ENCODE data around the gene TRIM75.
"Not testable (repeated sequence)": the region's sequence is repeated elsewhere in the genome, so short reads cannot be mapped to it uniquely, and the experiment has no call there.

The TRIM75 gene

DNA sequence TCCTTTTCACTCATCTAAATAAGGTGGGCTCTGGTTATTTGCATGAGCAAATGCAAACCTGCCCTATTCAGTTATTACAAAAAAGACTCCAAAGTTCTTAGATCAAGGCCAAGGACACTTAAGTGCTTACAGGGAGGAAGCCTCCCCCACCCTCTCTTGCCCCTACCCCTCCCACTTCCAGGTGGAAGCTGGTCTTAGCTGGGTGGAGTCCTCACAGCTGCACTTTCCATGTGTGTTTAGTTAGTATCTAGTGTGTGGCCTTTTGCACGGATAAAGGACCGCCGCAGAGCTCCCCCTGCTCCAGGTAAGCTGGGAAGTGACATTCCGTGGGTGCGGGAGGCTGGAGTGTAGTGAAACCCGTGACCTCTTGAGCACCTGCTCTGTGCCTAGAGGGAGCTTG lies at the start of gene TRIM75:
TSS of gene TRIM75 (plus strand) at position 222 of the 400 bp plus-strand sequence. CDS start 5,282 bp downstream, outside the sequence.
- DNase-seq: no peak

DNA sequence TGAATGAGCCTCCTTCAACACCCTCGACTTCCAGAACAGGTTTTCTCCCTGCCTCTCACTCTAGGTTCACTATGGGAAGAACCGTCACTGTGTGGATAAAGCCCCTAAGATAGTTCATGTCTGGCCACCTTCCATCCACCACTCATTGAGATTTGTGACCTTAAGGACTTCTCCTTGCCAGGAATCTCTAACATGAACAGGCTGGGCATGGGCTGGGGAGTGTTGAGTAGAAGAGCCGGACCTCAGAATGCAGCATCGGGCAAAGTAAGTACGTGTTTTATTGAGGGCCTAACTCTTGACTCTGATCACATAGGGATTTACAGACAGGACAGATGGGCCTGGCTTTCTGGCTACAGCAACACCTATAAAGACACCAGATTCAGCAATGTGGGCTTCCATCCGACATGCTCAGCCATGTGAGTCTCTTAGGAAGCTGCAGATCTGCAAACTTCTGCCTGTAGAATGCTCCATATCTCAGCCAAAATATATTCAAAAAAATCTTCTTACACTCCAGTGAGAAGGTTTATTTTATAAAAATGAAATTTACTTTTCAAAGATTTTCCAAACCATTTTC lies 48.2 kb upstream of the TRIM75 start:
- DNase-seq: no peak

DNA sequence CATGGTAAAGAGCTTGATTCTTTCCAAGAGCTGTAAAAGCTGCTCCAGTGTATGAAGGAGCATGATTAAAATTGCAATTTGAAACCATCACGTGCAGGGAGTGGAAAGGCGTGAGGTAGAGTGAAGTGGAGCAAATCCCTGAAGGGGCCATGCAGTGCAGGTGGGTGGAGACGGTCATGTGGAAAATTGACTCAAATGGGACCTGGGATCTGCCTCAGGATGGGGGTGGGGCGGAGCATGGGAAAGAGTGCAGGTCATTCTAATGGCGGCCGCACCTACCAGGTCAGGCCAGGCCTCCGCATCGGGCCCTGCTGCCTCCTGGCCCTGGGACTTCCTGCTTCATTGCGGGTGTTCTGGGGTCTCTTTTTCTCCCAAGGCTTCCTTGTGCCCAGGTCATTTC lies 47.2 kb upstream of the TRIM75 start:
- no peak for DNase-seq

DNA sequence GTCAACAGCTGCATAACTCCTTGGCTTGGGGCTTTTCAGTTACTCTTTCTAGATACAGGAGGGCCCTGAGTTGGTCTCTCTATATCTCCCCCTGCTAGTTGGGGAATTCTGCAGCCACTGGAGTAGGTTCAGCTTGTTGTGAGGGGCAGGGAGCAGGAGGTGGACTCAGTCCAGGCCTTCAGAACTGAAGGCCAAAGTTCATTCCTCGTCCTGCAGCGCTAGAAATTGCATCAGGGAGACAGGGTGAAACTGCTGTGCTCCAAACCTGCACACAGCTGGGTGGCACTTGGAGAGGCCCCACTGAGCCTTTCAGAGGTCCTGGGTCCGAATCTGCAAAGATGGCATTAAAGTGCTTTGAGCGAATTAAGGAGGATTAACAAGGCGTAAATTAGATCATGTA lies 46.8 kb upstream of the TRIM75 start:
- DNase-seq: no peak

DNA sequence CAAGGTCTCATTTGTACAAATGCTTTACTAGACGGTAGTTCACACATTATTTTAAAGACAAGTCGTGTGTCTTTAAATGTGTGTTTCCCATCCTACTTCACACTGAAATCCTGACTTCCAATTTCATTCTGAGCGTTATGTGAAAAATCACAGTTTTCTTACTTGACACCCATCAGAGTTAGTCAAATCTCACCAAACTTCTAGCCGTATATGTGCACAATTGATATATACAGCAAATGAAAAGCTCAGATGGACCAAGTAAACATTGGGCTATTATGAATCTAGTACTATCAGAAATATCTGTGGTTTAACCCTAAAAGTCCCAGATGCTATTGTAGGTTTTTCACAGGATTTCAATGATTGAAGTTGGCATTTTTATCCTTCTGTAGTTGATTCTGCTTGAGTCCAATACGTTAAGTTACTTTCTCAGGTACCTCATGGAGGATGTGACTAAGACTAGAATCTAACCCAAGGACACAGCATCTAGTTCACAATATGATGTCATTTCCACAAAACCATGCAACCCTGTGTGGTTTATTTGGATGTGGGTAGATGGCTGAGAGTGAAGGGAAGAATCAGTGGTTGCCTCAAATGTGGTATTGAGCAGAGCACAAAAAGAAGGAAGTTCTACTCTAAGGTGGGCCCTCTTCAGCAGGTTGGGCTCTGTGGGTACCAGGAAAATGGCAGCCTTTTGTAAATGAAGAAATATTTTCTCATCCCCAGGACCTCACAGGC lies 44.0 kb upstream of the TRIM75 start:
- no peak for DNase-seq

DNA sequence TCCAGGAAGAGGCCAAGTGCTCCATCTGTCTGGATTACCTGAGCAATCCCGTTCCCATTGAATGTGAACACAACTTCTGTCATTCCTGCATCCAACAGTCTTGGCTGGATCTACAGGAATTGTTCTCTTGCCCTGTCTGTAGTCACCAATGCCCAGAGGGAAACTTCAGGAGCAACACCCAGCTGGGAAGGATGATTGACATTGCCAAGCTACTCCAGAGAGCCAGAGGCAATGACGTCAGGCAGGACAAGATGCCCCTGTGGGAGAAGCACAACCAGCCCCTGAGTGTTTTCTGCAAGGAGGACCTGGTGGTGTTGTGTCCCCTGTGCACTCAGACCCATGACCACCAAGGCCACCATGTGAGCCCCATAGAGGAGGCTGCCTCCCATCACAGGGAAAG lies 43.2 kb upstream of the TRIM75 start:
- DNase-seq: no peak

DNA sequence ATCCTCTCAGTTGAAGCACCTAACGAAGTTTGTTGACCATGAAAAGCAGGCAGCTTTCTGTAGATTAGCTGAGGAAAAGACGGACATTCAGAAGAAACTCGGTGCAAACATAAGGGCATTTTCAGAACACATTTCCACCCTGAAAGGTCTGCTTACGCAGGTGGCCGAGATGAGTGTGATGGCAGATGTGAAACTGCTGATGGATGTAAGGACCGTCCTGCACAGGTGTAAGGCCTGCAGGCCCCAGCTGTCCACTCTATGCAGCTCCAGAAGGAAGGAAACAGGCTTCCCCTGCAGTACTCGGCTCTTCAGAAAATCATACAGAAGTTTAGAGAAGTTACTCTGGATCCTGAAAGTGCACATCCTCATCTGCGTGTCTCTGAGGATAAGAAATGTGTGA lies 42.7 kb upstream of the TRIM75 start:
- DNase-seq: no peak

DNA sequence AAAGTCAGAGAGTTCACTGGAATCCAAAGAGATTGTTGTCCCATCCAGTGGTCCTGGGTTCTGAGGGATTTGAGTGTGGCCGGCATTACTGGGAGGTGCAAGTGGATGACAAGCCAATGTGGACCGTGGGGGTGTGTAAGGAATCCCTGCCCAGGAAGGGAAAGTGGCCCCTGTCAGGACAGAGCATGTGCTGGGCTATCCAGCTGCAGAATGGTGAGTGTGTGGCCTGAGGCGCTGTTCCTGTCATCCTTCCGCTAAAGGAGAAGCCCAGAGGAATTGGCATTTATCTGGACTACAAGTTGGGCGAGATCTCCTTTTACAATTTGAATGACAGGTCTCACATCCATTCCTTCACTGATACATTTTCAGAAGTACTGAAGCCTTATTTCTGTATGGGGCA lies 42.3 kb upstream of the TRIM75 start:
- no peak for DNase-seq

DNA sequence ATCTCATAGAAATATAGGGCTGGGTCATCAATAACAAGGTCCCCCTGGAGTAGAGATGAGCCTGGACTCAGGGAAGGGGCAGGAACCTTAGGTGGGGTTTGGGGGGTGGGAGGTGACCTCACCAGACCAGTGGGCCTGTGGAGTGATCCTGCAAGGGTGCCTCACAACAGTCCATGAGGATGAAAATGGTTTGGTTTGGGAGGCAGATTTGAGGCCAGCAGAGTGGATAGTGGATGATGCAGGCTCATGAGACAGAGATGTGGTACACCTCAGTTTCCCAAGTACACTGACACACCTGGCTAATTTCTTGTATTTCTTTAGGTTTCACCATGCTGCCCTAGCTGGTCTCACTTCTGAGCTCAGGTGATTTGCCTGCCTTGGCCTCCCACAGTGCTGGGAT lies 40.0 kb upstream of the TRIM75 start:
- no peak for DNase-seq

DNA sequence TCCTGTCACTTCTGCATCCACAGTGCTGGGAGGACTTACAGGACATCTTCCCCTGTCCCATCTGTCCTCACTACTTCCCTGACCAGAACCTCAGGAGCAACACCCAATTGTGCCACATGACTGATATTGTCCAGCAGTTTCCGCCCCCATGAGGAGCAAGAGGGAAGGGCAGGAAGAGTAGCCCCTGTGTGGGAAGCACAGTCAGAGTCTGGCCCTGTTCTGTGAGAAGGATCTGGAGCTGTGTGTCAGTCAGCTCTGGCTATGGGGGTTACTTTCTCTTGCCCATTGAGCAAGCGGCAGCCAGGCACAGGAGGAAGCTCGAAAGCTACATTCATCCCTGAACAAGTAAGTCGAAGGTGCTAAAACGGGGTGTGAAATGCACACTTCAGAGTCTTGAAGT lies 36.7 kb upstream of the TRIM75 start:
- no peak for DNase-seq

DNA sequence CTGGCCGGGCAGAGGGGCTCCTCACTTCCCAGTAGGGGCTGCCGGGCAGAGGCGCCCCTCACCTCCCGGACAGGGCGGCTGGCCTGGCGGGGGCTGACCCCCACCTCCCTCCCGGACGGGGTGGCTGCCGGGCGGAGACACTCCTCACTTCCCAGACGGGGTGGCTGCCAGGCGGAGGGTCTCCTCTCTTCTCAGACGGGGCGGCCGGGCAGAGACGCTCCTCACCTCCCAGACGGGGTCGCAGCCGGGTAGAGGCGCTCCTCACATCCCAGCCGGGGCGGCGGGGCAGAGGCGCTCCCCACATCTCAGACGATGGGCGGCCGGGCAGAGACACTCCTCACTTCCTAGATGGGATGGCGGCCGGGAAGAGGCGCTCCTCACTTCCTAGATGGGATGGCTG lies 33.7 kb upstream of the TRIM75 start:
- DNase-seq: not testable (repeated sequence)

DNA sequence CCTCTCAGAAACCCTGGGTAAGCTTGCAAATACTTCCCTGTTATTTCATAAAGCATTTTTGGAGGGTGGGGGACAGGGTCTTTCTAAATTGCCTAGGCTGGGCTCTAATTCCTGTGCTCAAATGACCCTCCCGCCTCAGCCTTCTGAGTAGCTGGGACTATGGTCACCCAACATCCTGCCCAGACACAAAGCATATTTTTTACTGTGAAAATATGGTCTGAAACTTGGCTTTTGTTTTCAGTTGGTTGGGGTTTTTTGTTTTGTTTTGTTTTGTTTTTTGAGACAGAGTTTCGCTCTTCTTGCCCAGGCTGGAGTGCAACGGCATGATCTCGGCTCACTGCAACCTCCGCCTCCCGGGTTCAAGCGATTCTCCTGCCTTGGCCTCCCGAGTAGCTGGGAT lies 27.9 kb upstream of the TRIM75 start:
- DNase-seq: not testable (repeated sequence)

DNA sequence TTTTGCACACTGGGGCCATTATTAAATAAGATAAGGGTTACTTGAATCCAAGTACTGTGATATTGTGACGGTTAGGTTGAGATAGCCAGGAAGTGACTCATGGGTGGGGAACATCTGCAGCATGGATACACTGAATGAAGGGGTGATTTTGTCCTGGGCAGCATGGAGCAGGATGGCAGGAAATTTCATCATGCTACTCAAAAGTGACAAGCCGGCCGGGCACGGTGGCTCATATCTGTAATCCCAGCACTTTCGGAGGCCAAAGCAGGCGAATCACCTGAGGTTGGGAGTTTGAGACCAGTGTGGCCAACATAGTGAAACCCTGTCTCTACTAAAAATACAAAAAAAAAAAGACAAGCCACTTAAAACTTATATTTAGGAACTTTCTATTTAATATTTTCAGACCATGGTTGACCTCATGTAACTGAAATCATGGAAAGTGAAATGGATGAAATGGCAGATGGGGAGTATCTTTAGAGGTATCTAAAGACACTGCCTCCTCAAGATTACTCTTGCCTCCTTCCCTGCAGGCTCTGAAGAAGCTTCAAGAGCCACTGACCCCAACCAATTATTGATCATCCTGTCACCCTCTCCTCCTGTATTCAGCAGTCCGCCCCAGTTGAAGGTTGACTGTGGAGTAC lies 25.8 kb upstream of the TRIM75 start:
- DNase-seq: no peak

DNA sequence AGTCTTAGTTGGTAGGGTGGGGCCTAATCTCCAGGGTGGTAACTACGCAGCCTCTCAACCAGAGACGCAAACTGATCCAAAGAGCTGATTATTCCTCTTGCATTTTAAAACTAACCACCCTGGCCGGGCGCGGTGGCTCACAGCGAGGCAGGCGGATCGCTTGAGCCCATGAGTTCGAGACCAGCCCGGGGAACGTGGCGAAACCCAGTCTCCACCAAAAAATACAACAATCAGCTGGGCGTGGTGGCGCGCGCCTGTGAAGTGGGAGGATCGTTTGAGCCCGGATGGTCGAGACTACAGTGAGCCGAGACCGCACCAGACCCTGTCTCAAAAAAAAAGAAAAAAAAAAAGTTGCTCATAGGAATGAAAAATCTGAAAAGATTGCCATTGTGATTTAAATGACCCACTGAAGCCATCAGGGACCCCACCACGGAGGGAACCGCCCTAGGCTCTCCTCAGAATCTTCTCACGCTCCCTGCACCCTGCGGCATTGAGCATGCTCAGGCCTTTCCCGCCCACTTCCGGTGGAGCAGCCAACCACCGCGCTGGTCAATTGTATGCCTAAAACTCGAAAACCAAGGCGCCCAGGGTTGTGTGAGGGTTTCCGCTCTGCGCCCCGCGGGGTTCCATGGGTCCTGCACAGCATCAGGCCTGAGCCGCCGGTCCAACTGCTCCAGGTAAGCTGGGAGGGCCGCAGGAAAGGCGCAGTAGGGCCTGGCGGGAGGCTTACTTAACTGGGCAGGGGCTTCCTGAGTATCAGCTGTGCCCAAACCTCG lies 22.0 kb upstream of the TRIM75 start, which contains the start of gene TRIM60:
TSS of gene TRIM60 (plus strand) at position 564 of the 776 bp plus-strand sequence. CDS start 8,074 bp downstream, outside the sequence.
- no peak for DNase-seq

DNA sequence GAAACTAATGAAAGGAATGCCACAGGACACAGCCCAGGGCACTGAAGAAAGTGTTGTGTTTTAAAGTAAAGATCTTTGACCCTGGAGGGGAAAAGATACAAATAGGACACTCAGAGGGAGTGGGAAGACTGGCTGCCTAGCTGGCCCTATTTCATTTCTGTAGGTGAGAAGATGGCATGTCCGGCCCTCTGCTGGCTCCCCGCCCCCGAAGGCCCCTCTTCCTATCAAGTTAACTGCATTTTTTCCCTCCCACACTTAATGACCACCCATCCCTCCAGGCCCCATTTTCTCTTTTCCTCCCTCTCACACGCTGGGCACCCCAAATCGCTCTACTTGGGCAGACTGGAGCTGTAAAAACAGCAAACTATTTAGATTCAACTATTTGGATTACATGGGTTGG lies 5.5 kb upstream of the TRIM75 start:
- no peak for DNase-seq

DNA sequence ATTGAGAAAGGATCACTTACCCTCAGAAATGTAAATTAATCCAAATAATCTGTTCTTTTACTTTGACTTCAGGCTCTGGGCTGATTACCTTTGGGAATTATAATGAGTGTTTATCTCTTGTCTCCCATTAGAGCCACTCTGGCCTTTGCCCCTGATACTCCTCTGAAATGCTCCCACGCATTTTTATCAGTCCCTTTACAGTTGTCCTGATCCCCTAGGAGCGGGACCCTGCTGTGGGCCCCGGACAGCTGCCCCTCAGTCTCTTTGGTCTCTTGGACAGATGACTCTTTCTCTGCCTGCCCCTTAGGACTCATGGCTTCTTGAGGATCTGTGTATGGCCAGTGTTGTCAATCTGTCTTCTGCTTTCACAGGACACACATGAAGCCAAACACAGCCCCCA lies 1.0 kb upstream of the TRIM75 start:
- no peak for DNase-seq

DNA sequence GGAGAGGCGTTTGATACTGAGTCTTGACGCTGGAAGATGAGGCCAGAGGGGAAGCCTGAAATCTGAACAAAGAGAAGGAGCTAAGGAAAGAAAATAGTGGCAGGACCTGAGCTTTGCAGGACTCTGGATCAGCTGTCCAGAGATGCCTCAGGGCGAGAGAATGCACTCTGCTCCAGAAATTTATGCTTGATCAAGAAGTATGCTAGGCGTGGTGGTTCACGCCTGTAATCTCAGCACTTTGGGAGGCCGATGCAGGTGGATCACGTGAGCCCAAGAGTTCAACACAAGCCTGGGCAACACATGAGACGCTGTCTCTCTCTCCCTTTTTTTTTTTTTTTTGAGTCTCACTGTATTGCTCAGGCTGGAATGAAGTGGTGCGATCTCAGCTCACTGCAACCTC lies 1.9 kb downstream of the TRIM75 start:
- DNase-seq: no peak

DNA sequence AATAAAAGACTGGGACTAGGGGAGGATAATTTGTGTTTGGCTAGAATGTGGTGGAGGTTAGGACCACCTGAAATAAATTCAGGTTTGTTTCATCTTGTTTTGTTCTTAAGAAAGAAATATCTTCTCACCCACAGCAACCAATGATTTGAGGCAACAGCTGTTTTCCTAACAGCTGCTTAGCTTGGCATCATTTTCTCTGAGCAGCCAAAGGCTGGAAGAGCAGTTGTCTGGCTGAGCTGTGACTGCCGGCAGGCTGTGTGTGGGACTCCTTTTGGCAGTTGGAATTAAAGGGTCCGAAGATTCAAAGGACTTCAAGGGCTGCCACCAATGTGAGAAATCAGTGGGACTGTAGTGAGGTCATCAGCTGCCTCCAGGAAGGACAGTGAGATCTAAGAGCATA lies 5.0 kb downstream of the TRIM75 start:
- no peak for DNase-seq

DNA sequence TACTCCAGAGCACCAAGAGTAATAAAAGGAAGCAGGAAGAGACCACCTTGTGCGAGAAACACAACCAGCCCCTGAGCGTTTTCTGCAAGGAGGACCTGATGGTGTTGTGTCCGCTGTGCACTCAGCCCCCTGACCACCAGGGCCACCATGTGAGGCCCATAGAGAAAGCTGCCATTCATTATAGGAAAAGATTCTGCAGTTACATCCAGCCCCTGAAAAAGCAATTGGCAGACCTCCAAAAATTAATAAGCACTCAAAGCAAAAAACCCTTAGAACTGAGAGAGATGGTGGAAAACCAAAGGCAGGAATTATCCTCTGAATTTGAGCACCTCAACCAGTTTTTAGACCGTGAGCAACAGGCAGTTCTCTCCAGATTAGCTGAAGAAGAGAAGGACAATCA lies 5.7 kb downstream of the TRIM75 start:
- no peak for DNase-seq

DNA sequence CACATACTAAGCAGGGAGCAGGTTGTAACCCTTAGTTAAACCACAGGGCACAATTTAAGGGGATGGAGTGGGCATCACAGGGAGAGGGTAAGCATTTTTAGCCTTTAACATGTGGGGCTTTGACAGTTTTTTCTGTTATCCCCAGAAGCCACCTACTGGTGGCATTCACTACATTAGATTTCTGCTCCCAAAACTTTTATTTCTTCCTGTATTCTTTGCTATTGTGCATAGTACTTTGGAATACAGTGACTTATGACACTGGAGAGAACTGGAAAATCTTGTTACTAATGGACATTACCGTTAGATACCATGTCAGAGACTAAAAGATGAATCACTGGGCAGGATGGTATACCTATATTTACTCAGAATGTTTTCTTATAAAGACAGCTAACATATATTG lies 7.3 kb downstream of the TRIM75 start:
- no peak for DNase-seq

DNA sequence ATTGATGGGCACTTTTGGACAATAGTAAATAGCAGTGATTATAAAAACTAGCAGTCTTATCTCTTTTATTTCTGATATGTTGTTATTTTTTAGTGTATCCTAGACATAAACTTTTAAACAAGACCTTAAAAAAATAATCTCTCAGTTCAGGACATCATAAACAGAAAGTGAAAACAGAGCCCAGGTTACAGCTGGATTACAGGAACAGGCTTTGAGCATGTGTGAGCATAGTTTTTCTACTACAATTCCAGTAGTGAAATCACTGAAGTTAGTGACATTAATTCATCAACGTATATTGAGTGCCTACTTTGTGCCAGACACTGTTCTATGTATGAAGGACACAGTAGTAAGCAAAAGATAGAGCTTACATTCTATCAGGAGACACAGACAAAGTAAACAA lies 16.9 kb downstream of the TRIM75 start:
- DNase-seq: no peak

DNA sequence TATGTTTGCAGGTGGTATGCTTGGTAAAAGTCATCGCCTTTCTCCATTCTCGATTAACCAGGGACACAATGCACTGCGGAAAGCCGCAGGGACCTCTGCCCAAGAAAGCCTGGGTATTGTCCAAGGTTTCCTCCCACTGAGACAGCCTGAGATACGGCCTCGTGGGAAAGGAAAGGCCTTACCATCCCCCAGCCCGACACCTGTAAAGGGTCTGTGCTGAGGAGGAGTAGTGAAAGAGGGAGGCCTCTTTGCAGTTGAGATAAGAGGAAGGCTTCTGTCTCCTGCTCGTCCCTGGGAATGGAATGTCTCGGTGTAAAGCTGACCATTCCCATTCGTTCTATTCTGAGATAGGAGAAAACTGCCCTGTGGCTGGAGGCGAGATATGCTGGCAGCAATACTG lies 19.7 kb downstream of the TRIM75 start:
- not testable (repeated sequence) for DNase-seq

DNA sequence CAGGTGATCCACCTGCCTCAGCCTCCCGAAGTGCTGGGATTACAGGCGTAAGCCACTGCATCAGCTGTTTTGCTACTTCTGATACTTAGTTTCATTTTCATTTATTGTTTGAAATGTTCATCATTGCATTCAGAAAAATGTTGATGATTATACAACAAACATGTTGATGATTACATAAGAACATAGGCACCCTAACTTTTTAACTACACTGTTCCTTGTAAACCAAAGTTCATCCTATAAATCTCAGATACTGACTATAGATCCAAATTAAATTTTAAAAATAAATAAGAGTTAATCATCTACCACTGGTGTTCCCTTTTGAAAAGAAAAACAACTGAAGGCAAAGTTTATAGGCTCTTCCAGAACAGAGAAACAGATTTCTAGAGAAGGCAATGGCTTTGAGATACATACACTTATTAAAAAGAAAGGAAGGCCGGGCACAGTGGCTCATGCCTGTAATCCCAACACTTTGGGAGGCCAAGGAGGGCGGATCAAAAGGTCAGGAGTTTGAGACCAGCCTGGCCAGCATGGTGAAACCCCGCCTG lies 23.4 kb downstream of the TRIM75 start:
- no peak for DNase-seq
